Karpas-422 (cell line): ENCODE data around the gene PLA2G4B. TPM values are rescaled to one million over a fixed set of nuclear protein-coding genes. Genes with fewer than 3 reads are reported as not detected.

ENCODE experiments used
- DNase-seq: peaks from one replicate; pipeline ENCODE4 v3.0.0-alpha.2; 2015
- H2AFZ ChIP-seq: fragments of 200-600 bp; sonication (generic); 2 replicates; pipeline ENCODE4 v1.6.1; 2014; ENCODE audit warnings: antibody characterized with exemption, low read length, mixed read lengths
- H3K27ac ChIP-seq: fragments of 200-600 bp; sonication (generic); 2 replicates; pipeline ENCODE4 v1.5.1; 2014; ENCODE audit warnings: mild to moderate bottlenecking, low read length, moderate library complexity
- H3K27me3 ChIP-seq: fragments of 200-600 bp; sonication (generic); 2 replicates; pipeline ENCODE4 v1.6.1; 2014; ENCODE audit warnings: low read length, mixed read lengths
- H3K36me3 ChIP-seq: fragments of 200-600 bp; sonication (generic); 2 replicates; pipeline ENCODE4 v1.6.1; 2014; ENCODE audit warnings: low read length, mixed read lengths; ENCODE audit not compliant: insufficient read depth
- H3K4me1 ChIP-seq: fragments of 200-600 bp; sonication (generic); 2 replicates; pipeline ENCODE4 v1.6.1; 2014; ENCODE audit warnings: mild to moderate bottlenecking, low read length, mixed read lengths
- H3K4me2 ChIP-seq: fragments of 200-600 bp; sonication (generic); 2 replicates; pipeline ENCODE4 v1.6.1; 2014; ENCODE audit warnings: low read length, low read depth, mild to moderate bottlenecking; ENCODE audit not compliant: poor library complexity, severe bottlenecking
- H3K4me3 ChIP-seq: fragments of 200-600 bp; sonication (generic); 2 replicates; pipeline ENCODE4 v1.5.1; 2014; ENCODE audit warnings: mild to moderate bottlenecking, antibody characterized with exemption, low read length, mixed read lengths
- H3K79me2 ChIP-seq: fragments of 200-600 bp; sonication (generic); 2 replicates; pipeline ENCODE4 v1.6.1; 2014; ENCODE audit warnings: mild to moderate bottlenecking, low read length, mixed read lengths
- H3K9ac ChIP-seq: fragments of 200-600 bp; sonication (generic); 2 replicates; pipeline ENCODE4 v1.6.0; 2014; ENCODE audit warnings: low read length
- H3K9me2 ChIP-seq: fragments of 200-600 bp; sonication (generic), shearing (Covaris generic); replicated peaks from 2 replicates; pipeline ENCODE4 v1.6.0; 2014; ENCODE audit warnings: mild to moderate bottlenecking, low read length, moderate library complexity; ENCODE audit not compliant: insufficient read depth
- H3K9me3 ChIP-seq: fragments of 300-700, 200-600 bp; sonication (generic); 2 replicates; pipeline ENCODE4 v1.6.1; 2014; ENCODE audit warnings: low read length, mixed read lengths
- H4K20me1 ChIP-seq: fragments of 200-600 bp; sonication (generic); 2 replicates; pipeline ENCODE4 v1.6.1; 2014; ENCODE audit warnings: mild to moderate bottlenecking, antibody characterized with exemption, low read length, low read depth; ENCODE audit not compliant: insufficient read depth
- total RNA-seq: library from RNA; depleted of rRNA; stranded (reverse); fragments of >200 nt; shearing (Covaris generic); gene quantifications from 2 replicates; pipeline ENCODE4 v1.2.3, GENCODE V29; 2014; ENCODE audit warnings: low replicate concordance

The PLA2G4B gene
- total RNA-seq, 1 experiment from 2014 or later, result 2.2 TPM

DNA sequence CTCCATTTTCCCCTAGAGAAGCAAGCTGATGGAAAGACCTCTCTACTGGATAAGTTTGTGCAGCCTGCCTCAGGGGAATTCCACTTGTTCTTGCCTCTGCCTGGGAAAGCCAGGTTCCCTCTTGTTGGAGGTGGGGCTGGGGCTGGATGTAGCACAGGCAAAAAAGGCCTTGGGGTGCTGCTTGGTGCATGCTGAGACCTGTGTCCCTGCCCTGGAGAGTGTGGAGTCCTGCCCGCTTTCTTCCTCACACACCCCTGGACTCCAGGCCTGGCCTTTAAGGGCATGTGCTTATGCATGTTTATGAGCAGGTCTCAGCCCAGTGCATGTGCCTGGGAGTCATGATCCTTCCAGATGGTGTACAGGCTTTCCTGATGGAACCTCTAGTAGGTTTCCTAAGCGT lies 34.3 kb upstream of the PLA2G4B start:
- Histone ChIP-seq H2AFZ (no peak overlapping the region), H3K4me2 (no peak overlapping the region), H3K9me2 (no peaks in the 10 kb centered on the region), H3K9me3 (no peaks in the 10 kb centered on the region), H3K27me3 (no peaks in the 10 kb centered on the region), H4K20me1 (no peaks in the 10 kb centered on the region), H3K4me3 (no peak overlapping the region), H3K79me2 (peaks cover 14% of the 10 kb centered on the region), H3K36me3 (0 out of 2 replicates have a peak, but pooled peaks cover 6% of the 10 kb centered on the region), H3K27ac (no peak overlapping the region), H3K4me1 (peaks cover 11% of the 10 kb centered on the region), H3K9ac (no peak overlapping the region)
- no peak for DNase-seq

DNA sequence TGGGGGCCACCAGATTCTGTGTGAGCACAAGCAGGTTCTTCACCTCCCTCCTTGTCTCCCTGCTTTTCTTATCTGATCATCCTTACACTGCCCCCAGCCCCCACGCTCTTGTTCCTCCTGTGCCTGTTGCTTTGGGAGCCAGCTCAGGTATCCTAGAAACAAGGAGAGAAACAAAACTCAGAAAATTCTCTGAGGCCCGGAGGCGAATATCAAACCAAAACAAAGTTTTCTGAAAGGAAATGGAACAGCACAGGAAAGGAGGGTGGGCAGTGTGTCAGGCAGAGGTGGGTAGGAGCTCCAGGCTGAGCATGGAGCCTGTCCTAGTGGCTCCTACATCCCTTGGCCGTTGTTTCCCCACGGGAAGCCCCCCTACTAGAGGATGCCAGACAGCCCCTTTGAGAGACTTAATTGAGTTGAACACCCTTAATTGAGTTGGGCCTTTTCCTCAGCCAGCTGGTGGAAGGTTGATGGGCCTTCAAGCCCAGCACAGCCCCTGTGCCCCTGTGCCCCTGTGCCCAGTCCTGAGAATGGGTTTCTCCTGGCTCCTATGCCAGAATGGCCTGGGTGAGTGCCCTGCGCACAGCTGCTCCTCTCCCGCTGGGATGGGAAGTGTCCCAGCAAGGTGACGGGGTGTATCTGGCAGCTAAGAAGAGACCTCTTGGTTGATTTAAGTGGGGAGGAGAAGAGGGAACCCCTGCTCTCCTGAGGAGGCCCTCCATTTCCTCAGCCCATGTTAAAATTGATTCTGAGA lies 33.6 kb upstream of the PLA2G4B start:
- DNase-seq, result no peak
- Histone ChIP-seq H3K4me3 (no peak overlapping the region), H3K79me2 (peaks cover 6% of the 10 kb centered on the region), H3K36me3 (0 out of 2 replicates have a peak, but pooled peaks cover 6% of the 10 kb centered on the region), H3K9me2 (no peaks in the 10 kb centered on the region), H4K20me1 (no peaks in the 10 kb centered on the region), H3K9ac (no peak overlapping the region), H3K4me1 (peaks cover 15% of the 10 kb centered on the region), H3K4me2 (no peak overlapping the region), H3K9me3 (no peaks in the 10 kb centered on the region), H2AFZ (no peak overlapping the region), H3K27ac (no peak overlapping the region), H3K27me3 (no peaks in the 10 kb centered on the region)

DNA sequence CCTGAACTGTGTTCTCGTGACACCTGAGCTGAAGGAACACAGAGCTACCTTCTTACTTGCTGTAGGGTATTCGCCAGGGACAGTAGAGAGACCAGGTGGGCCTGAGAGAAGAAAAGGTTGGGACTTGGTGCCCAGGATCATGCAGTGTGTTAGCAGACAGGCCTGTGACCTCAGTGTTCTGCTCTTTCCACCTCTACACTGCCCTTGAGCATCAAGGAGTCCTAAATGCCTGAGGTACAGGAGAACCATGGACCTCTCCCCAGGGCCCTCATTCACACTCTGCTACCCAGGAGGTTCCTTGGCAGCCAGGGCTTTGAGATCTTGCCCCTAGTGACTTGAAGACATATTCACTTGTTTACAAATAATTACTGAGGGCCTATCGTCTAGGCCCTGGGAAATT lies 32.9 kb upstream of the PLA2G4B start:
- Histone ChIP-seq H3K4me2 (no peak overlapping the region), H3K27ac (no peak overlapping the region), H3K9me2 (no peaks in the 10 kb centered on the region), H4K20me1 (no peaks in the 10 kb centered on the region), H3K27me3 (no peaks in the 10 kb centered on the region), H3K79me2 (peaks cover 3% of the 10 kb centered on the region), H3K9ac (no peak overlapping the region), H3K9me3 (no peaks in the 10 kb centered on the region), H3K36me3 (0 out of 2 replicates have a peak, but pooled peaks cover 5% of the 10 kb centered on the region), H3K4me1 (peaks cover 21% of the 10 kb centered on the region), H2AFZ (no peak overlapping the region), H3K4me3 (no peak overlapping the region)
- no peak for DNase-seq

- Histone ChIP-seq H3K4me2 (no peak overlapping the region), H3K9me3 (no peaks in the 10 kb centered on the region), H3K9ac (no peak overlapping the region), H3K4me3 (no peak overlapping the region), H2AFZ (no peak overlapping the region), H3K36me3 (no peaks in the 10 kb centered on the region), H3K9me2 (no peaks in the 10 kb centered on the region), H3K4me1 (peaks cover 26% of the 10 kb centered on the region), H3K79me2 (no peaks in the 10 kb centered on the region; the same call in none of the 2 replicates), H4K20me1 (no peaks in the 10 kb centered on the region), H3K27ac (no peak overlapping the region), H3K27me3 (no peaks in the 10 kb centered on the region)
- no peak for DNase-seq
Measured at GRCh38 chr15:41806291-41807181, 32.1 kb upstream of the PLA2G4B start.

GRCh38 chr15:41809121-41809520 lies 29.5 kb upstream of the PLA2G4B start:
- no peaks in the 10 kb centered on the region for H3K27me3 ChIP-seq
- no peak overlapping the region for H3K4me3 ChIP-seq
- H3K36me3 ChIP-seq, result no peaks in the 10 kb centered on the region
- peaks cover 26% of the 10 kb centered on the region for H3K4me1 ChIP-seq
- no peak overlapping the region for H2AFZ ChIP-seq
- DNase-seq, result no peak
- H3K9me2 ChIP-seq, result no peaks in the 10 kb centered on the region
- no peaks in the 10 kb centered on the region; the same call in none of the 2 replicates for H3K79me2 ChIP-seq
- H3K9ac ChIP-seq, result peak overlapping the region; percentile 2; the same call in 1 of the 2 replicates
- H3K4me2 ChIP-seq, result peak overlapping the region; percentile 28
- H3K9me3 ChIP-seq, result no peaks in the 10 kb centered on the region
- H4K20me1 ChIP-seq, result no peaks in the 10 kb centered on the region
- H3K27ac ChIP-seq, result peak overlapping the region; percentile 36

DNA sequence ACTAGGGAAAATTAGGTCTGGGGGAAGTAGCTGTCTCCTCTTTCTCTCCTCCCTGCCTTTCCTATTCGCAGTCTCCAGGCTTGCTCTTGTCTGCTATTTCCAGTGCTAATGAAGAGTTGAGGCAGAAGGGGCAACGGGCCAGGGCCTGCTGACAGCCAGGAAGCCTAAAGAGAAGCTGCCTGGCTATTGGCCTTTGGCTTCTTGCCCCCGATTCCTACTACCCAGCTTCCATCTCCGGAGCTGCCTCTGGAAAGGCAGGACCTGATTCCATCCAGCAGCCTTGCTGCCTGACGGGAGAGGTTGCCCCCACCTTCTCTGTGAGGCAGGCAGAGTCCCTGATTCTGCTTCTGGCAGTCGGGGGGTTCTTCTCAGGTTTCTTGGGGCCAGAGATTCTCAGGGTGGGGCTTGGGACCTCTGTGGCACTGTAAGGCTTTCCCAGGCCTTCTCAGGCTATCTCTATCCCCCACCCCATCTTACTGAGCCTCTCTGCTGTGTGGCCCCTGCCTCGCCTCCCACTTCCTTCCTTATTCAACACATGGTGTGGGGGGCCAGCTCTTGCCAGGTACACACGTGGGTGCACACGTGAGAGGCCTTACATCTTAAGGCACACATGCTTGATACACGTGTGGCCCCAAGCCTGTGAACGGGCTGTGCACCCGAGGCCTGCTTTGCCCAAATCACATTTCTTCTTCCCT lies 29.0 kb upstream of the PLA2G4B start:
- peak overlapping the region; percentile 2; the same call in 1 of the 2 replicates for H3K9ac ChIP-seq
- peak overlapping the region; percentile 28 for H3K4me2 ChIP-seq
- no peaks in the 10 kb centered on the region for H3K9me3 ChIP-seq
- H3K27me3 ChIP-seq, result no peaks in the 10 kb centered on the region
- H2AFZ ChIP-seq, result 0 out of 2 replicates have a peak overlapping the region, but pooled peaks have one; percentile 7
- H3K36me3 ChIP-seq, result no peaks in the 10 kb centered on the region
- H3K79me2 ChIP-seq, result no peaks in the 10 kb centered on the region; the same call in none of the 2 replicates
- H4K20me1 ChIP-seq, result no peaks in the 10 kb centered on the region
- no peak overlapping the region for H3K4me3 ChIP-seq
- no peaks in the 10 kb centered on the region for H3K9me2 ChIP-seq
- peak; percentile 48 for DNase-seq
- peaks cover 26% of the 10 kb centered on the region for H3K4me1 ChIP-seq
- peak overlapping the region; percentile 36 for H3K27ac ChIP-seq

DNA sequence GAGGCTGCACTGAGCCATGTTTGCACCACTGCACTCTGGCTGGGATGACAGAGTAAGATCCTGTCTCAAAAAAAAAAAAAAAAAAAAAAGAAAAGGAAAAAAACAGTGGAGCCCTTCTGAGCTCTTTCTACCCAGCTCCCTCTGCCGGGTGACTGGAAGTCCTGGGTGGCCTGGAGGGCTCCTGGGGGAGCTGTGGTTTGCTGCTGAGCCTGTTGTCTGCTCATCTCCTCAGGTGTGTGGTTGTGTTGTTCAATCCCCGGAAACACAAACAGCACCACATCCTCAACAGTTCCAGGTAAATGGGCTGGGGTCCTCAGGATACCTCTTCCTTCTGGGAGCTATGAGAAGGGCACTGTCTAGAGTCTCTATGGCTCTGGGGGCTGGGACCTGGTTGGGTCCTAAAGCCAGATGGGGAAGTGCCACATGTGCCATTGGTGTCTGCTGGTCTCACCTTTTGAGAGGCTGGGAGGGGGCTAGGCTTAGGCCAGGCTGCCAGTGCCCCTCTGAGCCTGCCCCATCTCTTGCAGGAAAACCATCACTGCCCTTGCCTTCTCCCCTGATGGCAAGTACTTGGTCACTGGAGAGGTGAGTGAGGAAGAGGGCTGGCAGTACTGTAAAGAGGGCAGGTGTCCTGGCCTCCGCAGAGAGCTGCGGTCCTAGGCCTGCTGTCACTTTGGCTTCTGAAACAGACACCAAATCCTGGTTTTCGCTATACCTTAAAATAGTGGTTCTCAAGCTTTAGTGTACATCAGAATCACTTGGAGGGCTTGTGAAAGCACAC lies 27.8 kb upstream of the PLA2G4B start:
- no peak overlapping the region for H3K9ac ChIP-seq
- peak; percentile 70 for DNase-seq
- H3K9me3 ChIP-seq, result no peaks in the 10 kb centered on the region
- H2AFZ ChIP-seq, result no peak overlapping the region
- no peaks in the 10 kb centered on the region for H3K36me3 ChIP-seq
- H3K4me1 ChIP-seq, result peaks cover 26% of the 10 kb centered on the region
- H3K4me3 ChIP-seq, result no peak overlapping the region
- H3K9me2 ChIP-seq, result no peaks in the 10 kb centered on the region
- H3K79me2 ChIP-seq, result no peaks in the 10 kb centered on the region; the same call in 1 of the 2 replicates
- no peak overlapping the region for H3K4me2 ChIP-seq
- H4K20me1 ChIP-seq, result no peaks in the 10 kb centered on the region
- H3K27ac ChIP-seq, result no peak overlapping the region; the same call in 1 of the 2 replicates
- no peaks in the 10 kb centered on the region for H3K27me3 ChIP-seq
